HS-5 (cell line): ENCODE measurements around the gene MYO7B.
A peak's percentile ranks its signal among the peaks of the same experiment; 100 is the strongest.

Experiments
- DNase-seq: peaks from one replicate; pipeline ENCODE4 v3.0.0-alpha.2; 2012; ENCODE audit warnings: low read depth

Gene MYO7B

DNA sequence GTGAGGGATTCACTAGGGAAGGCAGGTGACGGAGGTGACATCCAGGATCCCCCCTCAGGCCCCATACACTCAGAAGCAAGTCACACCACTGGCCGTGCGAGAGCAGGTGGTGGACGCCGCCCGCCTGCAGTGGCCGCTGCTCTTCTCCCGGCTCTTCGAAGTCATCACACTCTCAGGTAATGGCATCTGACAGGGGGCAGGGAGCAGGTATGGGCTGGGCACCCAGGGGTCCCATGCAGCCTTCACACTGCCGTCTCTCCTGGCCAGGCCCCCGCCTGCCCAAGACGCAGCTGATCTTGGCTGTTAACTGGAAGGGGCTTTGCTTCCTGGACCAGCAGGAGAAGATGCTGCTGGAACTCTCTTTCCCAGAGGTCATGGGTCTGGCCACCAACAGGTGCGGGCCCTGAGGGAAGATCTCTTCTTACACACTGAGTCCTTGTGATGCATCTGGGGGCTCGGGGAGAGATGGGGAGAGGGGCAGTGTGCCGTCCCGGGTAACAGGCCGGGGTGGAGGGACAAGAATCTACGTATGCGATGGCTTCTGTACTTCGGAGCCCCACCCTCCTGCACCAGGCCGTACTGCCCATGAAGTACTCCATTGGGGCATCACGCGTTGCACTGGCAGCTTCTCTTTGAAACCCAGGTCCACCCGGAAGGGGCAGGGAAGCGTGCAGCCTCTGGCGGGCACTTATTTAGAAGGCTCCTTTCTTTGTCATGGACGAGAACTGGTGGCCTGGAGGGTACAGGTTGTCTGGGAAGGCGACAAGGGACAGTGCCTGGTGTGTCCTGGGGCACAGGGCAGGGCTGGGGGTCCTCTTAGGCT, 91.6 kb downstream of the MYO7B start:
- no peak for DNase-seq

DNA sequence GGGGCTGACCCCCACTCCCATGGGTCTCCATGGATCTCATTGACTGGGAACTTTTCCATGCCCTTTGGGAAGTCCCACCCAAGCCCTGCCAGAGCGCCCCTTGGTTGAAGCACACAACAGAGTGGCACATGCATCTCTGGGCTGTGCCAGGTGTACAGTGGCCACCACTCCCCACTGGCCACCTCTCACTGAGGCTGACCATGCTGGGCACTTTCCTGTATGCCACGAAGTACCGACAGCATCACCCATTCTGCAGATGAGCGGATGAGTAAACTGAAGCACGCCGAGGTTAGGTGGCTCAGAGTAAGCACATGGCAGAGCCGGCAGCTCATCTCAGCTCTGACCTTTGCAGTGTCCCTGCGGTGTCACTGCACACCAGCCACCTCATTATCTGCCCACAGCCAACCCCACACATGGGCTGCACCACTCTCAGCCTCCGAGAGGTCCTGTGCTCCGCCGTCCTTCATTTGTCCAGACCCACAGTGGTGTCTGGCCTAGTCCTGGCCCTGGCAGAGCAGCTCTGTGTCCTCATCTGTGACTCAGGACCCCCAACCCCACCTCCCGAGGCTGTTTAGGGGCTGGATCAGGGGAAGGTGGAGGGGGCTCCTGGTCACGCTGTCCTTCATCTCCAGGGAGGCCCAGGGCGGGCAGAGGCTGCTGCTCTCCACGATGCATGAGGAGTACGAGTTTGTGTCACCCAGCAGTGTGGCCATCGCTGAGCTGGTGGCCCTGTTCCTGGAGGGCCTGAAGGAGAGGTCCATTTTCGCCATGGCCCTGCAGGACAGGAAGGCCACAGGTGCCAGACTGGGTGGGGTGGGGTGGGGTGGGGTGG, 92.5 kb downstream of the MYO7B start:
- no peak for DNase-seq

DNA sequence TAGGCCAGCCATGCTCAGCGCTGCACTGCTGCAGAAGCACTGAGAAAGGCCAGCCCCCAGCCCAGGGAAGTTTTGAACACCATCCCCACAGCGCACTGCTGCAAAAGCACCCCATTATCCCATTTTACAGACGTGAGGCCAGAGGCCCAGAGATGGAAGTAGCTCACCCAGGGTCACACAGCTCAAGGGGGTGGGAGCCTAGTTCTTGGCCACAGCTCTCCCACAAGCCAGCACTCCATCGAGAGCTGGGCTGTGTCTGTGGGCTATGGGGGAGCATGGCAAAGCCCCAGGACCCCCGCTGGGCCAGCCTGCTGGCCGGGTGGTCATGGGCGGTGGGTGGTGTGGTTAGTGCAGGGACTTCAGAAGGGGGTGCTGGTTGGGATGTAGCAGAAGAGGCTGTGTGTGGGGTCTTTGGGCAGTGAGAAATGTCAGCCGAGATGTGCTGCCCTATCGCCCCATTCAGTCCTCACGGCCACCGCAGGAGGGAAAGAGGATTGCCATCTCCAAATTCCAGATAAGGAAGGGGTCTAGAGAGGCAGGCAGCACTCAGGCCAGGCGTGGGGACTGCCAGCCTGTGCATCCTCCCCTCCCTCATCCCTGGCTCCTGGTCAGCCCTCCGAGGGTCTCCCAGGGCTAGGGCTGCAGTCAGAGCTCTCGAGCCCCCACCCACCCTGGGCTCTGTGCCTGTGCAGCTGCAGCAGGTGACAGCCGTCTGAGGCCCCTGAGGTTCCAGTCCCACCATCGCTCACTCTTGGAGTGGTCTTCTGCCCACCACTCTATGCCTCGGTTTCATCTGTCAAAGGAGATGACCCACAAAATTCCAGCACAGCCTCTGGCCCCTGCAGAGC, 93.5 kb downstream of the MYO7B start:
- no peak for DNase-seq

- no peak for DNase-seq
Measured at GRCh38 chr2:127629637-127630036, 94.2 kb downstream of the MYO7B start.

- DNase-seq: no peak
Measured at GRCh38 chr2:127630096-127630863, 94.8 kb downstream of the MYO7B start.

DNA sequence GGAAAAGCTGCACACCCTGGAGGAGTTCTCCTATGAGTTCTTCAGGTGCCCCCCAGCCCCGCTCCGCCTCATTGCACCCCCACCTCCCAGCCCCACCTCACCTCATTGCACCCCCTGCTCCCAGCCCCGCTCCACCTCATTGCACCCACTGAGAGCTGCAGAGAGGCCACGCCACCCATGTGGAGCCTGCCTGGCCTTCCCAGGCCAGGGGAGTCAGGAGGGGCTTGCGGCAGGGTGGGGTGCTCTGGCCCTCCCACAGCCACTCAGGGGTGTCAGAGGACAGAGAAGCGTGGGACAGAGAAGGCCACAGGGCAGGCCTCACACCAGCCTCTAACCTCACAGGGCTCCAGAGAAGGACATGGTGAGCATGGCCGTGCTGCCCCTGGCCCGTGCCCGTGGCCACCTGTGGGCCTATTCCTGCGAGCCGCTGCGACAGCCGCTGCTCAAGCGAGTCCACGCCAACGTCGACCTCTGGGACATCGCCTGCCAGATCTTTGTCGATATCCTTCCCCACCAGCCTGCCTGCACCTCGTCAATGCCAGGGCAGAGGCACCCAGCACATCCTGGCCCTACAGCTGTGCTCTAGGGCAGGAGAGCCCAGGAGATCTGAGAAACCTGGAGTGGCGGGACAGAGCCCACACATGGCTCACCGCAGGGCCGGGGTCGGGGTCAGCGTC, 95.5 kb downstream of the MYO7B start:
- no peak for DNase-seq

GRCh38 chr2:127631541-127631996, 96.1 kb downstream of the MYO7B start:
- no peak for DNase-seq

DNA sequence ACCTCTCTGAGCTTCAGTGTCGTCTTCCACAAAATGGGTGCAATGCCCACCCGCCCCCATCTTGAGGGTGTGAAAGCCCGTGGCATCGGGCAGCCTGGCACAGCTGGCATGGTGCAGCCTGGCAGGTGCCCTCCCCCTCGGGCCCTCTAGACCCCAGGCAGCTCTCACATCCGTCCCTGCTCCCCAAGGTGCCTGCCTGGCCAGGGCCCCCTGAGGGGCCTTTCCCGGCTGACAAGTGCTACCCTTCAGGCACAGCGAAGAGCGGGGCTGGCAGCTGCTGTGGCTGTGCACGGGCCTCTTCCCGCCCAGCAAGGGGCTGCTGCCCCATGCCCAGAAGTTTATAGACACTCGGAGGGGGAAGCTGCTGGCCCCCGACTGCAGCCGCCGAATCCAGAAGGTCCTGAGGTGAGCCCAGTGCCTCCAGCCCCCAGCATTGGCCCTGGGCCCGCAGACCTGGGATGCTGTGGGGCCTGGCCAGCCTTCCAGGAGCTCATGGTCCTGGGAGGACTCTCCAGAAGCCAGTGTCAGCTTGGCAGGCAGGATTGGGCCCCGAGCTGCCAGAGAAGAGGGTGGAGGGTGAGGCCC, 96.6 kb downstream of the MYO7B start:
- no peak for DNase-seq

DNA sequence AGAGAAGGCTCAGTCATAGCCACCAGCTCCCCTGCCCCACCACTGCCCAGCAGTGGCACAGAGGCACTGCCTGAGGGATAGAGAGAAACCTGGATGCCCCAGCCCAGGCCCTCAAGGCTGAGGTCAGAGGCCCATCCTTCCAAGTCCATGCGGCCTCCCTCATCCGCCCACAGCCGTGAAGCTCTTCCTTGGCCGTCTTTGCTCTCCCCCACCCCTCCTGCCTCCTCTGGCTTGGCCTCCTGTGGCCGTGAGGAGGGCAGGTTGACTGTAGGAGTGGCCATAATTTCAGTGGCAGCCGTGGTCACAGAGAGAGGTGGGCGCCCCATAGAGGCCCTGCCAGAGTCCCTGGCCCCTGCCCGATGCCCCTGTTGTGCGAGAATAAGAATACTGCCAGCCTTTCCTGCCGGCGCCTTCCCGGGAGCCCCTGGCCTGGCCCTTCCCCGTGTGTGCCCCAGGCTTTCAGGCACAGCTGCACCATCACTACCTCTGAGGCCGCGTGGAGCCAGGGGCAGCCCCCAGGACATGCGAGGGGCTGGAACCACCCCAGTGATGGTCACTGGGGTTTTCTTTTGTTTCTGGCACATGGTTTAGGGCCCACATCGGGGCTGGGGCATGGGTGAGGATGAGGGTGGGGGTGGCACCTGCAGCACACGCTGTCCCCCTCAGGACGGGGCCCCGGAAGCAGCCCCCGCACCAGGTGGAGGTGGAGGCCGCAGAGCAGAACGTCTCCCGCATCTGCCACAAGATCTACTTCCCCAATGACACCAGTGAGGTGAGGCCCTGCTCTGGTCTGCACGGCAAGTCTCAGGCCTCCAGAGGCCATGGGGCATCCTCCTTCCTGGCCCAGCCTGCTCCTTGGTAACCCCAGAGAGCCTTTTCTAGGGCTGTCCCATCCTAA, 97.4 kb downstream of the MYO7B start:
- no peak for DNase-seq

DNA sequence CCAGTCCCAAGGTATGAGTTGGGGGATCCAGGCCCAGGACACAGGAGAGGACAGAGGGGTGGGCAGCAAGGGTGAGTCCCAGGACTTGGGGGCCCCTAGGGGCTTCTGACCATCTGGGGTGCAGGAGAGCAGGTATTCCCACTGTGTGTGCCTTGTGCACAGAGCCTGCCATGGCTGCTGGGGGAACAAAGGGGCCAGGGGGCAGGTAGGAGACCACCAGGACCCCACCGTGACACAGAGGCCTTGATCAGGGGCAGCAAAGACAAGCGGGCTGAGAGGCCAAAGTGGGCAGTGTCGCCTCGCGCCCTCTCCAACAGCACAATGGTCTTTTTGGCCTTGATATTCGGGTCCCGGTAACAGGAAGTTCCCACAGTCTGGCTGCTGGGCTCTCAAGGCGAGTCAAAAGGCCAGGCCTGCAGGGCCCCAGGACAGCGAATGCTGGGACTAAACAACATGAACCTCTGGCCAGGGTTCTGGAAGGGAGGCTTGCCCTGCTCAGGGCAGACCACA, 98.1 kb downstream of the MYO7B start:
- DNase-seq: no peak

DNA sequence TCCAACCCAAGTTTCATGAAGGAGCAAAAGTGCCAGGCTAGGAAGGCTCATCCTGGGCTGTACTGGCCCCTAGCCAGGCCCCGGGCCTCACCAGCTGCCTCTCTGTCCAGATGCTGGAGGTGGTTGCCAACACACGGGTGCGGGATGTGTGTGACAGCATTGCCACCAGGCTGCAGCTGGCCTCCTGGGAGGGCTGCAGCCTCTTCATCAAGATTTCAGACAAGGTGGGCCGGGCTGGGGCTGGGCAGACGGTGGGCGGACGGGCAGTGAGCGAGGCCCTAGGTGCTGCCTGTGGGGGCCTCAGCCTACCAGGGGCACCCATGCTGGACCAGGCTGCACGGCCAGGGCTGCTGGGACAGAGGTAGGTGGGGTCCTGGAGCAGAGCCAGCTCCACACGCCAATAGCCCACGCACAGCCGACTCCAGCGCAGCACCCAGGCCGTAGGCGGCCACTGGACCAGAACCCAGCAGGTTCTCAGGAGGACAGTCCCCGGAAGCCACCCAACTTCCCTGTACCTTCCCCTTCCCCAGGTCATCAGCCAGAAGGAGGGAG, 98.7 kb downstream of the MYO7B start:
- DNase-seq: no peak

DNA sequence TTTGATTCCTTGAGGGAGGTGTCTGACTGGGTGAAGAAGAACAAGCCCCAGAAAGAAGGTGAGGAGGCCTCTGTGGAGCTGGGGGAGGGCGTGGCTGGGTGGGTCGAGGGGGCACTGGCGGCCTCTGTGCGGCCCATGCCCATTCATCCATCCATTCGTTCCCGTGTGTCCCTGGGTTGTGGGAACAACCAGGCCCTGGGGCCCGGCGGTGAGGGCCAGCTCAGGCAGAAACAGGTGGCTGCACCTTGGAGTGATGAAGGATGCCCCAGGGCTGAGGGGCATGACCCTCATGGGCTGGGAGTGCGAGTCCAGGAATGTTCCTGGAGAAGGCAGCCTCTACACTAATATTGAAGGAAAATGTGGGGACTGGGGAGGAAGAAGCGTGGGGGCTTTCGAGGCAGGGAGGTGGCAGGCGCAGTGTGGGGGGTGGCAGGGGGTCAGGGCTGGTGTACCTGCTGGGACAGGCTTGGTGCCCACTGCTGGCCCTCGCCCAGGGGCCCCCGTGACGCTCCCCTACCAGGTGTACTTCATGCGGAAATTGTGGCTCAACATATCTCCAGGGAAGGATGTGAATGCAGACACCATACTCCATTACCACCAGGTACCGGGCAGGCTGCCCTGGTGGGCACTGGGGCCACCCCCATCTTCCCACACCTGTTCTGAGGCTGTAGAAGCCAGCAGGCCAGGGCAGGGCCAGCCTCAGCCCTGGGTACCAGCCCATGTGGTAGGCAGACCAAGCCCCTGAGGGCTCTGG, 99.3 kb downstream of the MYO7B start:
- DNase-seq: no peak

- DNase-seq: no peak
Measured at GRCh38 chr2:127635380-127636237, 100.1 kb downstream of the MYO7B start.

DNA sequence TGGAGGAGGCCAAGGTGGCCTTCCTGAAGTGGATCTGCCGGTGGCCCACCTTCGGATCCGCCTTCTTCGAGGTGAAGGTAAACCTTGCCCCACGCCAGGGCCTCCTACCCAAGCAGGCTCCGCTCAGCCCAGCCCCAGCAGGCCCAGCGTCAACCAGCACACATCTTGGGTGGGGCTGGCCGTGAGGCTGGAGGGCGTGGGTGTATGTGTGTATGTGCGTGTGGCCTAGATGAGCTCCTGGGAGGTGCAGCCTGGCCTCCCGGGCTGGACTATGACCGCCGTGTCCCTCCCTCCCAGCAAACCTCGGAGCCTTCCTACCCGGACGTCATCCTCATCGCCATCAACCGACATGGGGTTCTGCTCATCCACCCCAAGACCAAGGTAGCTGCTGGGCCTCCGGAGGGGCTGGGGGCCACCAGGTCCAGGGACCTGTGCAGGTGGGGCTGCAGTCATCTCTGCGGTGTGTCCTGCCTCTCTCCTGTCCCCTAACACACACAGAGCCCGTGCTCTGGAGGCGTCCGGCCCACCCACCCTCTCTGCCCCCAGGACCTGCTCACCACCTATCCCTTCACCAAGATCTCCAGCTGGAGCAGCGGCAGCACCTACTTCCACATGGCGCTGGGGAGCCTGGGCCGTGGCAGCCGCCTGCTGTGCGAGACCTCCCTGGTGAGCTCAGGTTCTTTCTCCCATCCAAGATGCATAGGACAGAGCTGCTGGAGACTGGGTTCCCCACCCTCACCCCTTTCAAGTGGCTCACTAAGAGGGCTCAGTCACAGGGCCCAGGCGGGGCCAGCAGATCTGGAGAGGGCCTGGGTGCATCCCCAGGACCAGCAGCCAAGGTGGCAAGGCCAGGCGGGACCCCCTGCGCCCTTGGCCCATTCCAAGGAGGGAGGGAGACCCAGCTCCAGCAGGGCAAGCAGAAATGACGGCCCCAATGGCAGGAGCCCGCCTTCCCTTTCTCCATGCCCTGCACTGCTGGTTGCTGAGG, 101.1 kb downstream of the MYO7B start:
- DNase-seq: no peak

GRCh38 chr2:127637236-127637630, 101.8 kb downstream of the MYO7B start:
- DNase-seq: no peak

DNA sequence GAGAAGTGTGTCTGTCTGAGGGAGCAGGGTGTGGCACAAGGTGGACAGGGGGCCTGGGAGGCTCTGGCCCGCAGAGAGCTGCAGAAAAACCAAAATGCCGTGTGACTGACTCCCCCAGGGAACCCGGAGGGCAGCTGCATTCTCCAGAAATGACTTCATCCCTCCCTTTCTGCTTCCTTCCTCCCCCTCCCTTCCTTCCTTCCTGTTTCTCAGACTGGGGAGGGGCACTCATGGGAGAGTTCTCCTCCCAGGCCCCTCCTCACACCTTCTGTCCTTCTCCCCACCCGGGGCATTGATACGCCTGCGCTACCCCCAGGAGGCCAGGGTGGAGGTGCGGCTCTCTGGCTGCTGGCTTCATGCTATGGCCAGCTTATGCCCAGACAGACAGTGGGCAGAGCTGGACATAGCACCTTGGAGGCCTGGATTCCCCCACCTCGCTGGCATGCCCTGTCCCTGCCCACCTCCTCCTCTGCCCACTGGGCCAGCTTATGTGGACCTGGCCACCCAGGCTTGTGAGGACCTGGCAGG, 102.3 kb downstream of the MYO7B start:
- peak; percentile 67 for DNase-seq
